IMR-90 (cell line): ENCODE data around the gene SOX6.

Experiments used
- CEBPB ChIP-seq: IDR thresholded peaks from 2 replicates; pipeline ENCODE4 v1.6.1; 2012; ENCODE audit warnings: low read depth, low read length, improper control_type of control experiment
- CHD1 ChIP-seq: IDR thresholded peaks from 2 replicates; pipeline ENCODE4 v1.6.1; 2012; ENCODE audit warnings: low read depth, low read length, improper control_type of control experiment
- MAZ ChIP-seq: IDR thresholded peaks from 2 replicates; pipeline ENCODE4 v1.6.1; 2012; ENCODE audit warnings: low read depth, mild to moderate bottlenecking, low read length, improper control_type of control experiment, moderate library complexity, borderline replicate concordance
- POLR2A ChIP-seq: IDR thresholded peaks from 2 replicates; pipeline ENCODE4 v1.6.1; 2012; ENCODE audit warnings: mild to moderate bottlenecking, low read depth, low read length
- RAD21 ChIP-seq: IDR thresholded peaks from 2 replicates; pipeline ENCODE4 v1.6.1; 2012; ENCODE audit warnings: low read length, improper control_type of control experiment
- RFX5 ChIP-seq: IDR thresholded peaks from 2 replicates; pipeline ENCODE4 v1.8.0; 2012; ENCODE audit warnings: low read depth, mild to moderate bottlenecking, low read length, moderate library complexity
- TF ChIP-seq, protein P1 (sequence below): conservative IDR thresholded peaks from 2 replicates; pipeline ENCODE4 v1.5.1; 2012; ENCODE audit warnings: mild to moderate bottlenecking, low read depth, low read length, improper control_type of control experiment

DNA sequence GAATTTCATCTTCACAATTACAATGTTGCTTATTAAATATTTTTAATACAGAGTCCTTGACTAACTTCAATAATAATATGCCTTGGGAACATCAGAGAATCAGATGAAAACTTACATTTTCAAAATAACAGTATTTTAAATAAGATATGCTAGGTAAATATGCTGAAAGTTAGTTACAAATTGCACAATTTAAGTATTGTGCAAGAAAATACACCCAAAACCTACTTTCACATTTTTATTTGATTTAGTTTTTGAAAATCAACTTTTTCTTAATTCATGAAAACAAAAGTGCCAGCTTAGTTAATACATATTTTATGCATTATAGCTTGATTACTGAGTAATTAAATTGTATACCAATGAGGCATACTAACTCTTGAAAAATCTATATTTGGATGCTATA, 76.8 kb downstream of the SOX6 start:
- TF ChIP-seq POLR2A = no peak
- TF ChIP-seq, protein P1, sequence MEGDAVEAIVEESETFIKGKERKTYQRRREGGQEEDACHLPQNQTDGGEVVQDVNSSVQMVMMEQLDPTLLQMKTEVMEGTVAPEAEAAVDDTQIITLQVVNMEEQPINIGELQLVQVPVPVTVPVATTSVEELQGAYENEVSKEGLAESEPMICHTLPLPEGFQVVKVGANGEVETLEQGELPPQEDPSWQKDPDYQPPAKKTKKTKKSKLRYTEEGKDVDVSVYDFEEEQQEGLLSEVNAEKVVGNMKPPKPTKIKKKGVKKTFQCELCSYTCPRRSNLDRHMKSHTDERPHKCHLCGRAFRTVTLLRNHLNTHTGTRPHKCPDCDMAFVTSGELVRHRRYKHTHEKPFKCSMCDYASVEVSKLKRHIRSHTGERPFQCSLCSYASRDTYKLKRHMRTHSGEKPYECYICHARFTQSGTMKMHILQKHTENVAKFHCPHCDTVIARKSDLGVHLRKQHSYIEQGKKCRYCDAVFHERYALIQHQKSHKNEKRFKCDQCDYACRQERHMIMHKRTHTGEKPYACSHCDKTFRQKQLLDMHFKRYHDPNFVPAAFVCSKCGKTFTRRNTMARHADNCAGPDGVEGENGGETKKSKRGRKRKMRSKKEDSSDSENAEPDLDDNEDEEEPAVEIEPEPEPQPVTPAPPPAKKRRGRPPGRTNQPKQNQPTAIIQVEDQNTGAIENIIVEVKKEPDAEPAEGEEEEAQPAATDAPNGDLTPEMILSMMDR = no peak
- no peak for TF ChIP-seq CHD1
- TF ChIP-seq MAZ = no peak
- no peak for TF ChIP-seq RAD21
- TF ChIP-seq RFX5 = no peak
- TF ChIP-seq CEBPB = peak; percentile 63
